Measurements from ENCODE around the gene MRPL14. TPM values are rescaled to one million over a fixed set of nuclear protein-coding genes. Genes with fewer than 3 reads are reported as not detected.

The MRPL14 gene
- total RNA-seq, 3 donors from 2014 or later, result 41.0 to 57.2 (median 56.8) TPM

DNA sequence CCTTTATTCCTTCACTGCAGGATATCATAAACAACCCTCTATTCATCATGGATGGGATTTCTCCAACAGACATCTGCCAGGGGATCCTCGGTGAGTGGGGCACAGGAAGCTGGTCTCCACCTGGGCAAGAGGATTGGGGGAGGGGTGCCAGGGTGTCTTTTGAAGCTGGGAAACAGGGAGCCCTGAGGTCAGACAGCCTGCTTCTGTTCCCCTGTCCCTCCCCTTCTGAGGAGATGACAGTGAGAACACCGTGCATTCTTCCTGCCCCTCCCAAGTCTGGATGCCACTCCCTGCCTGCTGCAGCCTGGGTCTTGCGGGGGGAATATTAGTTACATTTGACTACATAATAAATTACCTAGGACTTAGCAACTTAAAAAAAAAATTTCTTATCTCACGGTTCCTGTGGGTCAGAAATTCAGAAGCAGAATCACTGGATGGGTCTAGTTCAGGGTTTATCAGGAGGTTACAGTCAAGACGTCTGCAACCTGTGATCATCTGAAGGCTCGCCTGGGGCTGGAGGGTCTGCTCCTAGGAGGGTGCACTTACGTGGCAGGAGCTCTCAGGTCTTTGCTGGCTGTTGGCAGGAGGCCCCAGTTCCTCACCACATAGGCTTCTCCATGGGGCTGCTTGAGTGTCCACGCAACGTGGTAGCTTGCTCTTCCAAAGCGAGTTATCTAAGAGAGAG is 42.8 kb upstream of the MRPL14 start:
- DNase-seq (no peak), ATAC-seq (peak; percentile 54)
- Histone ChIP-seq H3K36me3 (ENCODE audit: low read depth) (no peaks in the 10 kb centered on the region), H3K9me3 (no peaks in the 10 kb centered on the region), H3K4me3 (no peak overlapping the region), H3K4me1 (ENCODE audit: low read depth) (peaks cover 8% of the 10 kb centered on the region)
- intact Hi-C loops (cut with DNase I, micrococcal nuclease), result loop anchor here in 1 of 2 donors (10.0 kb wide), 1 partner anchor 65 kb away; no protein-coding TSS in a partner anchor
- TF ChIP-seq, protein P1, sequence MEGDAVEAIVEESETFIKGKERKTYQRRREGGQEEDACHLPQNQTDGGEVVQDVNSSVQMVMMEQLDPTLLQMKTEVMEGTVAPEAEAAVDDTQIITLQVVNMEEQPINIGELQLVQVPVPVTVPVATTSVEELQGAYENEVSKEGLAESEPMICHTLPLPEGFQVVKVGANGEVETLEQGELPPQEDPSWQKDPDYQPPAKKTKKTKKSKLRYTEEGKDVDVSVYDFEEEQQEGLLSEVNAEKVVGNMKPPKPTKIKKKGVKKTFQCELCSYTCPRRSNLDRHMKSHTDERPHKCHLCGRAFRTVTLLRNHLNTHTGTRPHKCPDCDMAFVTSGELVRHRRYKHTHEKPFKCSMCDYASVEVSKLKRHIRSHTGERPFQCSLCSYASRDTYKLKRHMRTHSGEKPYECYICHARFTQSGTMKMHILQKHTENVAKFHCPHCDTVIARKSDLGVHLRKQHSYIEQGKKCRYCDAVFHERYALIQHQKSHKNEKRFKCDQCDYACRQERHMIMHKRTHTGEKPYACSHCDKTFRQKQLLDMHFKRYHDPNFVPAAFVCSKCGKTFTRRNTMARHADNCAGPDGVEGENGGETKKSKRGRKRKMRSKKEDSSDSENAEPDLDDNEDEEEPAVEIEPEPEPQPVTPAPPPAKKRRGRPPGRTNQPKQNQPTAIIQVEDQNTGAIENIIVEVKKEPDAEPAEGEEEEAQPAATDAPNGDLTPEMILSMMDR (IDR thresholded peaks at IDR 0.05), result no peak

GRCh38 chr6:44169154-44169553 is 41.9 kb upstream of the MRPL14 start:
- ATAC-seq (peak; percentile 61), DNase-seq (peak in 2 of 3 donors; percentile 72 to 85)
- no peak overlapping the region for H3K4me3 ChIP-seq
- intact Hi-C loops (cut with DNase I, micrococcal nuclease), result no loop called here
- H3K4me1 ChIP-seq (ENCODE audit: low read depth), result peaks cover 8% of the 10 kb centered on the region
- no peaks in the 10 kb centered on the region for H3K36me3 ChIP-seq (ENCODE audit: low read depth)
- TF ChIP-seq, protein P1 (IDR thresholded peaks at IDR 0.05), result no peak
- H3K9me3 ChIP-seq, result no peaks in the 10 kb centered on the region

DNA sequence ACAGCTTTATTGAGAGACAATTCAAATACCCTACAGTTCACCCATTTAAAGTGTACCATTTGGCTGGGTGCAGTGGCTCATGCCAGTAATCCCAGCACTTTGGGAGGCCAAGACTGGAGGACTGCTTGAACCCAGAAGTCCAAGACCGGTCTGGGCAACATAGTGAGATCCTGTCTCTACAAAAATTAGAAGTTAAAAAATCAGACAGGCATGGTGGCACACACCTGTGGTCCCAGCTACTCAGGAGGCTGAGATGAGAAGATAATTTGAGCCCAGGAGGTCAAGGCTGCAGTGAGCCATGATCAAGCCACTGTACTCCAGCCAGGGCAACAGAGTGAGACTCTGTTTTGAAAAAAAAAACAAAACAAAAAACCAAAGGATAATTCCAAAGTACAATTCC is 40.3 kb upstream of the MRPL14 start:
- TF ChIP-seq, protein P1 (IDR thresholded peaks at IDR 0.05), result no peak
- ATAC-seq (no peak), DNase-seq (no peak)
- intact Hi-C loops (cut with DNase I, micrococcal nuclease), result no loop called here
- H3K4me3 ChIP-seq, result no peak overlapping the region
- H3K9me3 ChIP-seq, result no peaks in the 10 kb centered on the region
- H3K36me3 ChIP-seq (ENCODE audit: low read depth), result no peaks in the 10 kb centered on the region
- peaks cover 8% of the 10 kb centered on the region for H3K4me1 ChIP-seq (ENCODE audit: low read depth)

- peaks cover 8% of the 10 kb centered on the region for H3K4me1 ChIP-seq (ENCODE audit: low read depth)
- no peak for ATAC-seq
- intact Hi-C loops (cut with DNase I, micrococcal nuclease), result no loop called here
- no peaks in the 10 kb centered on the region for H3K36me3 ChIP-seq (ENCODE audit: low read depth)
- no peak overlapping the region for H3K4me3 ChIP-seq
- H3K9me3 ChIP-seq, result no peaks in the 10 kb centered on the region
- TF ChIP-seq, protein P1 (IDR thresholded peaks at IDR 0.05), result no peak
- no peak for DNase-seq
These were observed 39.4 kb upstream of the MRPL14 start for GRCh38 chr6:44166591-44167184.

DNA sequence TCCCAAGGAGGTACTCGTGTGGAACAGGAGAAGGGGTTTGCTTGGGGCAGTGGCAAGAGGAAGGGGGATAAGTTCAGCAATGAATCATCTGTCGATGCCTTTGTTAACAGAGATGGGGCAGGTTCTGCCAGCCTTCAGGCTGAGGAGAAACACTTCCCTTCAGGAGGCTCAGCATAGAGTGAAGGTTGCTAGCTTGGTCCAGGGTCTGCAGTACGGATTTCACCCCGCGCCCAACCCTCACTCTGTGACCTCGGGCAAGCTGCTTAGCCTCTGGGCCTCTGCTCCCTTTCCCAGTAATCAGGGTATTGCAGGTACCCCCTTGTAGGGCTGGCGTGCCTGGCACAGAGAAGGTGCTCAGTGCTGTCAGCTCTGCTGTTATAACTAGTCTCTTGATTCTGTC is 38.9 kb upstream of the MRPL14 start:
- H3K9me3 ChIP-seq, result no peaks in the 10 kb centered on the region
- intact Hi-C loops (cut with DNase I, micrococcal nuclease), result no loop called here
- ATAC-seq (no peak), DNase-seq (no peak)
- H3K4me1 ChIP-seq (ENCODE audit: low read depth), result peaks cover 8% of the 10 kb centered on the region
- H3K4me3 ChIP-seq, result no peak overlapping the region
- no peaks in the 10 kb centered on the region for H3K36me3 ChIP-seq (ENCODE audit: low read depth)
- TF ChIP-seq, protein P1 (IDR thresholded peaks at IDR 0.05), result no peak

Measured in mucosa of descending colon (tissue), 3 donors.